ENCODE results near the gene SRPK2. TPM values are rescaled to one million over a fixed set of nuclear protein-coding genes. Genes with fewer than 3 reads are reported as not detected.

The SRPK2 gene
- total RNA-seq, 4 donors from 2014 or later, result 37.1 to 48.1 (median 46.3) TPM

DNA sequence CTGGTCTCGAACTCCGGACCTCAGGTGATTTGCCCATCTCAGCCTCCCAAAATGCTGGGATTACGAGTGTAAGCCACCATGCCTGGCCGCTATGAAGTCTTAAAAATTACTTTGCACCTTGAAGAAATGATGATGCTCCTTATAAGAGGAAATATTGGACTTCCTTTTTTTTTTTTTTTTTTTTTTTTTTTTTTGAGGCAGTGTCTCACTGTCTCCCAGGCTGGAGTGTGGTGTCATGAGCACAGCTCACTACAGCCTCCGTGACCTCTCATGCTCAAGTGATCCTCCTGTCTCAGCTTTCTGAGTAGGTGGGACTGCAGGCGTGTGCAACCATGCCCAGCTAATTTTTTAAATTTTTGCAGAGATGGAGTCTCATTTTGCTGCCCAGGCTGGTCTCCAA, 309.4 kb downstream of the SRPK2 start:
- H3K4me1 ChIP-seq, result no peaks in the 10 kb centered on the region

DNA sequence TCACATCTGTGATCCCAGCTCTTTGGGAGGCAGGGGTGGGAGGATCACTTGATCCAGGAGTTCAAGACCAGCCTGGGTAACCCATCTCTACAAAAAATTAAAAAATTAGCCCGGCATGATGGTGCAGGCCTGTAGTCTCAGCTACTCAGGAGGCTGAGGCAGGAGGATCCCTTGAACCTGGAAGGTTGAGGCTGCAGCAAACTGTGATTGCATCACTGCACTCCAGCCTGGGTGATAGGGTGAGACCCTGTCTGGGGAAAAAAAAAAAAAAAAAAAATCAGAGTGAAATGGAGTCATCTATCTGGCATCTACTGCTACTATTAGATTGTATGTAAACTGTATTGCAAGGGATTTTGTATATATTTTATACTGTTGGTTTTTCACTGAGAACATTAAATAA, 315.6 kb downstream of the SRPK2 start:
- DNase-seq, result no peak
- WGBS, 2 donors, result 100% methylated on average over 1 of the region's 1 CpG
- Histone ChIP-seq H3K4me1 (no peaks in the 10 kb centered on the region), H3K27ac (no peak overlapping the region), H3K4me3 (replicated peaks in 1 of 3) (no peak overlapping the region), H3K27me3 (no peaks in the 10 kb centered on the region), H3K36me3 (peaks cover 40 to 46% of the 10 kb centered on the region in 2 donors), H3K9me3 (no peaks in the 10 kb centered on the region)
- no peak for TF ChIP-seq POLR2A (IDR thresholded peaks at IDR 0.05)
- TF ChIP-seq CTCF (IDR thresholded peaks at IDR 0.05), result no peak
- intact Hi-C loops (cut with DNase I), result no loop called here

More for the DNA sequence above, 309.4 kb downstream of the SRPK2 start:
- intact Hi-C loops (cut with DNase I), result no loop called here
- no peak overlapping the region for H3K4me3 ChIP-seq (replicated peaks in 1 of 3)
- H3K9me3 ChIP-seq, result no peaks in the 10 kb centered on the region
- H3K27me3 ChIP-seq, result no peaks in the 10 kb centered on the region
- WGBS, 2 donors, result 96 to 97% methylated on average over 6 of the region's 6 CpGs
- peaks cover 46 to 70% of the 10 kb centered on the region in 2 donors for H3K36me3 ChIP-seq
- no peak overlapping the region for H3K27ac ChIP-seq
- DNase-seq, result no peak
- TF ChIP-seq POLR2A (IDR thresholded peaks at IDR 0.05) (no peak), CTCF (IDR thresholded peaks at IDR 0.05) (no peak)

GRCh38 chr7:105068886-105069285, 319.8 kb downstream of the SRPK2 start:
- Histone ChIP-seq H3K36me3 (peaks cover 10 to 20% of the 10 kb centered on the region in 2 donors), H3K9me3 (no peaks in the 10 kb centered on the region), H3K27me3 (no peaks in the 10 kb centered on the region), H3K27ac (no peak overlapping the region), H3K4me1 (no peaks in the 10 kb centered on the region), H3K4me3 (replicated peaks in 1 of 3) (no peak overlapping the region)
- no peak for DNase-seq
- TF ChIP-seq POLR2A (IDR thresholded peaks at IDR 0.05), result no peak
- no peak for TF ChIP-seq CTCF (IDR thresholded peaks at IDR 0.05)
- WGBS, 2 donors, result 94 to 98% methylated on average over 1 of the region's 1 CpG
- intact Hi-C loops (cut with DNase I), result no loop called here

DNA sequence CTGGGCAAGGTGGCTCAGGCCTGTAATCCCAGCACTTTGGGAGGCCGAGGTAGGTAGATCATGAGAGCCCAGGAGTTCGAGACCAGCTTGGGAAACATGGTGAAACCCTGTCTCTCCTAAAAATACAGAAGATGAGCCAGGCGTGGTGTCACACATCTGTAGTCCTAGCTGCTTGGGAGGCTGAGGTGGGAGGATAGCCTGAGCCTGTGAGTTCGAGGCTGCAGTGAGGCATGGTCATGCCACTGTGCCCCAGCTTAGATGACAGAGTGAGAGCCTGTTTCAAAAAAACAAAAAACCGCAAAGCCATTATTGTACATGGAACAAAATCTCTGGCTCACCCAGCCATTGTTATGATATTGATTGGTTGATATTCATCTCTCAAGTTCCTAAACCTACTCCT, 321.0 kb downstream of the SRPK2 start:
- TF ChIP-seq CTCF (IDR thresholded peaks at IDR 0.05) (no peak), POLR2A (IDR thresholded peaks at IDR 0.05) (no peak)
- H3K4me1 ChIP-seq, result peaks cover 5 to 6% of the 10 kb centered on the region in 2 donors
- no peaks in the 10 kb centered on the region for H3K27me3 ChIP-seq
- no peak overlapping the region for H3K27ac ChIP-seq
- peaks cover 10 to 19% of the 10 kb centered on the region in 2 donors for H3K36me3 ChIP-seq
- intact Hi-C loops (cut with DNase I), result no loop called here
- WGBS, 2 donors, result 92 to 93% methylated on average over 5 of the region's 5 CpGs
- no peaks in the 10 kb centered on the region for H3K9me3 ChIP-seq
- no peak overlapping the region for H3K4me3 ChIP-seq (replicated peaks in 1 of 3)
- no peak for DNase-seq

Small RNA genes lying within 50 kb of the gene (small RNA-seq; reads per million reads assigned to genes)
- gene AC005070.2 (not detected), gene RNU6-1322P (not detected)

Other genes starting within 250 kb of the SRPK2 start
- 10 to 100 TPM; 19.9 to 25.5 (median 21.7) TPM for gene PUS7, start 133.3 kb upstream of the SRPK2 start, total RNA-seq
- gene RINT1, start 143.3 kb upstream of the SRPK2 start, total RNA-seq, result 10 to 100 TPM; 15.5 to 22.3 (median 21.7) TPM
- gene EFCAB10, start 192.6 kb upstream of the SRPK2 start, total RNA-seq, result not detected